SK-N-SH (cell line): ENCODE measurements around the gene ZMPSTE24. TPM values are rescaled to one million over a fixed set of nuclear protein-coding genes. Genes with fewer than 3 reads are reported as not detected.
A peak's percentile ranks its signal among the peaks of the same experiment; 100 is the strongest.

Source experiments
- CTCF ChIA-PET: fragments of 300-600, 350-600 bp; formaldehyde crosslinking; extraction: SDS; loops from one replicate; lab custom pipeline; 2021; lab: Yijun Ruan, JAX
- POLR2A ChIA-PET: fragments of 350-600 bp; sonication (Branson Sonifier 250); formaldehyde crosslinking; extraction: SDS; loops from one replicate; lab custom pipeline; 2020; ENCODE audit warnings: antibody characterized with exemption, inconsistent platforms; lab: Yijun Ruan, JAX
- DNase-seq: peaks from one replicate; pipeline ENCODE4 v3.0.0; 2012
- H2AFZ ChIP-seq: fragments of 200-600 bp; sonication (generic); 2 replicates; pipeline ENCODE4 v1.8.1; 2016; ENCODE audit warnings: antibody characterized with exemption, mild to moderate bottlenecking, low read depth
- H3F3A ChIP-seq: fragments of 200-600 bp; sonication (generic); replicated peaks from 2 replicates; pipeline ENCODE3; 2016; ENCODE audit warnings: antibody characterized with exemption, mild to moderate bottlenecking; ENCODE audit not compliant: insufficient read depth
- H3K27ac ChIP-seq, 2 experiments: fragments of 200-500 bp in 1 of 2; fragments of 200-600 bp in 1 of 2; sonication (Bioruptor generic) in 1 of 2; sonication (generic), shearing (Covaris generic) in 1 of 2; 2 replicates each; pipeline versions ENCODE4 v1.5.1 to v1.6.1; 2014 to 2016; ENCODE audit warnings: low read depth in 2 of 2, inconsistent platforms in 1 of 2, low read length in 1 of 2, mild to moderate bottlenecking in 1 of 2, mixed read lengths in 1 of 2
- H3K27me3 ChIP-seq: fragments of 200-600 bp; sonication (generic), shearing (Covaris generic); 2 replicates; pipeline ENCODE4 v1.6.1; 2016; ENCODE audit warnings: mixed run types; ENCODE audit not compliant: insufficient read depth
- H3K36me3 ChIP-seq, 2 experiments: fragments of 200-500 bp in 1 of 2; fragments of 200-600 bp in 1 of 2; sonication (Bioruptor generic) in 1 of 2; sonication (generic) in 1 of 2; replicated peaks in 1 of 2; 2 replicates each; pipeline versions ENCODE3 to v1.5.1; 2014 to 2016; ENCODE audit warnings: low read length in 1 of 2, mild to moderate bottlenecking in 1 of 2; ENCODE audit not compliant: insufficient read depth in 2 of 2, control insufficient read depth in 1 of 2
- H3K4me1 ChIP-seq, 2 experiments: fragments of 200-500 bp in 1 of 2; fragments of 200-600 bp in 1 of 2; sonication (Bioruptor generic) in 1 of 2; sonication (generic), shearing (Covaris generic) in 1 of 2; 2 replicates each; pipeline versions ENCODE4 v1.5.1 to v1.6.1; 2014 to 2016; ENCODE audit warnings: low read depth in 1 of 2, low read length in 1 of 2, mixed run types in 1 of 2; ENCODE audit not compliant: insufficient read depth in 2 of 2, control insufficient read depth in 1 of 2
- H3K4me2 ChIP-seq: fragments of 200-600 bp; sonication (generic), shearing (Covaris generic); 2 replicates; pipeline ENCODE4 v1.6.1; 2017; ENCODE audit warnings: mixed run types
- H3K4me3 ChIP-seq, 2 experiments: fragments of 200-500 bp in 1 of 2; fragments of 200-600 bp in 1 of 2; sonication (Bioruptor generic) in 1 of 2; sonication (generic), shearing (Covaris generic) in 1 of 2; 2 replicates each; pipeline versions ENCODE4 v1.5.1 to v1.8.1; 2014 to 2016; ENCODE audit warnings: low read depth in 2 of 2, inconsistent platforms in 1 of 2, low read length in 1 of 2, mild to moderate bottlenecking in 1 of 2, mixed read lengths in 1 of 2, moderate library complexity in 1 of 2
- H3K79me2 ChIP-seq: fragments of 200-600 bp; sonication (generic); 2 replicates; pipeline ENCODE4 v1.8.1; 2017; ENCODE audit warnings: mild to moderate bottlenecking; ENCODE audit not compliant: insufficient read depth
- H3K9ac ChIP-seq: fragments of 200-600 bp; sonication (generic); 2 replicates; pipeline ENCODE4 v1.6.1; 2017; ENCODE audit warnings: mixed run types
- H3K9me2 ChIP-seq: fragments of 200-600 bp; sonication (generic); 2 replicates; pipeline ENCODE4 v1.6.1; 2017; ENCODE audit warnings: mixed run types
- H3K9me3 ChIP-seq: fragments of 200-600 bp; sonication (generic); 2 replicates; pipeline ENCODE4 v1.6.1; 2017; ENCODE audit warnings: mixed run types, mild to moderate bottlenecking, moderate library complexity
- H4K20me1 ChIP-seq: fragments of 200-600 bp; sonication (generic); 2 replicates; pipeline ENCODE4 v1.6.1; 2017; ENCODE audit warnings: mild to moderate bottlenecking, mixed run types; ENCODE audit not compliant: insufficient read depth
- CHD2 ChIP-seq: fragments of 150-350 bp; IDR thresholded peaks from 2 replicates; pipeline ENCODE4 v1.6.1; 2018; ENCODE audit warnings: low read length; ENCODE audit not compliant: partially characterized antibody
- CTCF ChIP-seq: fragments of 200-600 bp; sonication (generic); IDR thresholded peaks from 2 replicates; pipeline ENCODE4 v1.6.1; 2017; ENCODE audit warnings: antibody characterized with exemption, mild to moderate bottlenecking, moderate library complexity
- ELF1 ChIP-seq: IDR thresholded peaks from 2 replicates; pipeline ENCODE4 v1.4.0; 2012
- EP300 ChIP-seq, 2 experiments: IDR thresholded peaks; 2 replicates each; pipeline versions ENCODE4 v1.4.0 to v1.6.1; 2012; ENCODE audit warnings: borderline replicate concordance in 1 of 2, low read depth in 1 of 2, low read length in 1 of 2
- FOSL2 ChIP-seq: IDR thresholded peaks from 2 replicates; pipeline ENCODE4 v1.4.0; 2012; ENCODE audit warnings: low read depth, mild to moderate bottlenecking, moderate library complexity, borderline replicate concordance
- FOXM1 ChIP-seq: IDR thresholded peaks from 2 replicates; pipeline ENCODE4 v1.4.0; 2012; ENCODE audit warnings: low read depth, mild to moderate bottlenecking
- MAX ChIP-seq: IDR thresholded peaks from 2 replicates; pipeline ENCODE4 v1.4.0; 2012; ENCODE audit warnings: low read depth
- NFIC ChIP-seq: IDR thresholded peaks from 2 replicates; pipeline ENCODE4 v1.4.0; 2012; ENCODE audit warnings: borderline replicate concordance
- PBX3 ChIP-seq: IDR thresholded peaks from 2 replicates; pipeline ENCODE4; 2012
- RAD21 ChIP-seq: IDR thresholded peaks from 2 replicates; pipeline ENCODE4 v1.6.1; 2012; ENCODE audit warnings: mild to moderate bottlenecking, low read length
- RCOR1 ChIP-seq: fragments of 150-350 bp; IDR thresholded peaks from 2 replicates; pipeline ENCODE4 v1.6.1; 2017; ENCODE audit warnings: antibody characterized with exemption, low read length
- REST ChIP-seq: IDR thresholded peaks from 2 replicates; pipeline ENCODE4 v1.6.1; 2012; ENCODE audit warnings: mild to moderate bottlenecking, low read depth, low read length, moderate library complexity
- RFX5 ChIP-seq: IDR thresholded peaks from 2 replicates; pipeline ENCODE4 v1.6.1; 2012; ENCODE audit warnings: mild to moderate bottlenecking, improper control_type of control experiment, low read length
- SIN3A ChIP-seq: IDR thresholded peaks from 2 replicates; pipeline ENCODE4 v1.6.1; 2012; ENCODE audit warnings: low read depth, mild to moderate bottlenecking, low read length, moderate library complexity, borderline replicate concordance
- SMC3 ChIP-seq: IDR thresholded peaks from 2 replicates; pipeline ENCODE4 v1.6.1; 2012; ENCODE audit warnings: low read depth, low read length, improper control_type of control experiment
- TAF1 ChIP-seq: IDR thresholded peaks from 2 replicates; pipeline ENCODE4 v1.6.1; 2012; ENCODE audit warnings: low read depth, mild to moderate bottlenecking, low read length, moderate library complexity, borderline replicate concordance
- TCF12 ChIP-seq: IDR thresholded peaks from 2 replicates; pipeline ENCODE4 v1.4.0; 2012
- TEAD4 ChIP-seq: IDR thresholded peaks from 2 replicates; pipeline ENCODE4 v1.4.0; 2012; ENCODE audit warnings: mild to moderate bottlenecking, borderline replicate concordance; ENCODE audit not compliant: insufficient read depth
- USF2 ChIP-seq: fragments of 150-350 bp; IDR thresholded peaks from 2 replicates; pipeline ENCODE4 v1.6.1; 2017; ENCODE audit warnings: antibody characterized with exemption, low read length, low read depth, borderline replicate concordance
- ZBTB33 ChIP-seq: IDR thresholded peaks from 2 replicates; pipeline ENCODE4 v1.4.0; 2012; ENCODE audit warnings: low read depth, borderline replicate concordance
- WGBS: methylation state at CpG from one replicate; pipeline ENCODE4 v1.1.6; 2017; ENCODE audit warnings: low lambda C conversion rate; 5-methylcytosine and 5-hydroxymethylcytosine counted together
- polyA plus RNA-seq, 3 experiments: library from polyadenylated mRNA; depleted of rRNA; stranded (reverse); fragments of >200 nt; gene quantifications; 2 replicates each; pipeline ENCODE4 v1.2.3, GENCODE V29; 2012

Gene ZMPSTE24
- polyA plus RNA-seq, 1 of the 3 experiments (the other 2 are of a cell fraction), result 13.7 TPM

- TF ChIP-seq REST, result no peak
- no peak for TF ChIP-seq FOSL2
- no peak for TF ChIP-seq ELF1
- no peak for TF ChIP-seq TAF1
- TF ChIP-seq ZBTB33, result no peak
- TF ChIP-seq MAX, result no peak
- no peak for TF ChIP-seq TEAD4
- no peak for TF ChIP-seq FOXM1
- TF ChIP-seq NFIC, result no peak
- no peak for TF ChIP-seq CHD2
Observed at GRCh38 chr1:40337443-40337842, 79.4 kb downstream of the ZMPSTE24 start (continued).

- 14% methylated on average over 21 of the region's 21 CpGs for WGBS
- H3K4me2 ChIP-seq, result no peak overlapping the region
- CTCF ChIA-PET, result interaction anchor here (0.5 to 11.8 kb wide), 89 partner anchors 11 to 462 kb away, joined by 3 to 280 read pairs (median 5); partner anchors contain the start of genes COL9A2, RLF, SMAP2 and TMCO2
Observed at GRCh38 chr1:40338745-40339419, 80.8 kb downstream of the ZMPSTE24 start.

More at GRCh38 chr1:40338745-40339419, 80.8 kb downstream of the ZMPSTE24 start:
- Histone ChIP-seq H3K36me3 (no peaks in the 10 kb centered on the region), H2AFZ (peak overlapping the region; percentile 41; the same call in 1 of the 2 replicates), H3K27me3 (no peaks in the 10 kb centered on the region; the same call in 1 of the 2 replicates), H3K9me2 (no peaks in the 10 kb centered on the region), H3K4me1 (no peaks in the 10 kb centered on the region; a peak in 1 of 4 replicates), H3K79me2 (no peaks in the 10 kb centered on the region), H3F3A (no peaks in the 10 kb centered on the region), H3K4me3 (peak overlapping the region in 1 of 2 experiments; percentile 38; a peak in 1 of 4 replicates), H4K20me1 (no peaks in the 10 kb centered on the region), H3K9me3 (no peaks in the 10 kb centered on the region), H3K27ac (no peak overlapping the region), H3K9ac (no peak overlapping the region)
- POLR2A ChIA-PET, result interaction anchor here (1.3 to 1.7 kb wide), 2 partner anchors 23 to 195 kb away, joined by 3 to 5 read pairs; no protein-coding TSS in a partner anchor
- DNase-seq, result peak; percentile 78
- TF ChIP-seq FOXM1 (no peak), PBX3 (peak; percentile 39), RFX5 (no peak), TCF12 (no peak), SMC3 (peak; percentile 96), CTCF (peak; percentile 99), FOSL2 (no peak), RAD21 (peak; percentile 99), EP300 (IDR thresholded peaks at IDR 0.05; ENCODE audit: borderline replicate concordance in 1 of 2, low read depth in 1 of 2, low read length in 1 of 2) (no peak), SIN3A (0 out of 2 replicates have a peak, but pooled peaks have one; percentile 38), USF2 (no peak), RCOR1 (no peak), TAF1 (no peak)
